Right ventricle myocardium inferior (tissue), 1 donor: ENCODE results near the gene TINAGL1. TPM values are rescaled to one million over a fixed set of nuclear protein-coding genes. Genes with fewer than 3 reads are reported as not detected.

Source experiments
- total RNA-seq: library from RNA; stranded (reverse); fragmentation: NEBNext Ultra II Directional; extraction: Animal tissue kit (Norgen Biotek cat#: 25700); gene quantifications from one replicate; pipeline ENCODE4 v1.2.1, GENCODE V29; 2021
- donor health status: DM: no; HTN: yes; CAD: no; lungs with severe emphysema.

Gene TINAGL1
- total RNA-seq, 1 donor from 2014 or later = 273 TPM

Other genes with a start within 250 kb of the TINAGL1 start
- gene FABP3, start 203.4 kb upstream of the TINAGL1 start, total RNA-seq = 5,086 TPM
- gene SERINC2, start 163.3 kb upstream of the TINAGL1 start, total RNA-seq = 1.7 TPM
- 0.49 TPM for gene HCRTR1, start 41.2 kb downstream of the TINAGL1 start, total RNA-seq
- 34.9 TPM for gene PEF1, start 68.4 kb downstream of the TINAGL1 start, total RNA-seq
- gene COL16A1, start 127.5 kb downstream of the TINAGL1 start, total RNA-seq = 12.7 TPM
- gene ADGRB2, start 187.8 kb downstream of the TINAGL1 start, total RNA-seq = 16.1 TPM
- not detected for gene SPOCD1, start 239.5 kb downstream of the TINAGL1 start, total RNA-seq